AG10803 (cell line): Measurements from ENCODE around the gene RTP1.
"Not testable (repeated sequence)": the region's sequence is repeated elsewhere in the genome, so short reads cannot be mapped to it uniquely, and the experiment has no call there.

Experiments
- DNase-seq: peaks from one replicate; pipeline ENCODE4 v3.0.0; 2010; ENCODE audit warnings: low read depth
- H3K4me3 ChIP-seq: 2 replicates; pipeline ENCODE4 v1.5.1; 2011; ENCODE audit warnings: mild to moderate bottlenecking, low read length, control low read depth
- TF ChIP-seq, protein P1 (sequence below): conservative IDR thresholded peaks from 2 replicates; pipeline ENCODE4 v1.5.1; 2011; ENCODE audit warnings: mild to moderate bottlenecking, low read length, control low read depth, inconsistent platforms

Gene RTP1

DNA sequence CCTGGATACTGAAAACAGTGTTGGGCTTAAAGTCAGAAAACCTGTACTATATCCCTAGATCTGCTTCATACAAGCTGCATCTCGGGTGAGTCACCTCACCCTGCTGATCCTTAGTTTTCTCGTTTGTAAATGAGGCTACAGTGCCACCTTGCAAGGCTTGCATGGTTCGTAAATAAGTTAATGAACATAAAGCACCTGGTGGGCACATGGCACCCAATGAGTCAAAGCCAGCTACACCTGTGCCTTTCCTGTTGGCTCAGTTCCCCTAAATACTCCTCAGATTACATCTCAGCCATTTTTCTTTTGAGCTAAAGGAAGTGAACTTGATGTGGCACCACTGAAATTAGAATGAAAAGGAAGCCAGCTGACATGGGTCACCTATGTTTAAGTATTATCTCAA, 26.5 kb downstream of the RTP1 start:
- no peak for DNase-seq
- TF ChIP-seq, protein P1, sequence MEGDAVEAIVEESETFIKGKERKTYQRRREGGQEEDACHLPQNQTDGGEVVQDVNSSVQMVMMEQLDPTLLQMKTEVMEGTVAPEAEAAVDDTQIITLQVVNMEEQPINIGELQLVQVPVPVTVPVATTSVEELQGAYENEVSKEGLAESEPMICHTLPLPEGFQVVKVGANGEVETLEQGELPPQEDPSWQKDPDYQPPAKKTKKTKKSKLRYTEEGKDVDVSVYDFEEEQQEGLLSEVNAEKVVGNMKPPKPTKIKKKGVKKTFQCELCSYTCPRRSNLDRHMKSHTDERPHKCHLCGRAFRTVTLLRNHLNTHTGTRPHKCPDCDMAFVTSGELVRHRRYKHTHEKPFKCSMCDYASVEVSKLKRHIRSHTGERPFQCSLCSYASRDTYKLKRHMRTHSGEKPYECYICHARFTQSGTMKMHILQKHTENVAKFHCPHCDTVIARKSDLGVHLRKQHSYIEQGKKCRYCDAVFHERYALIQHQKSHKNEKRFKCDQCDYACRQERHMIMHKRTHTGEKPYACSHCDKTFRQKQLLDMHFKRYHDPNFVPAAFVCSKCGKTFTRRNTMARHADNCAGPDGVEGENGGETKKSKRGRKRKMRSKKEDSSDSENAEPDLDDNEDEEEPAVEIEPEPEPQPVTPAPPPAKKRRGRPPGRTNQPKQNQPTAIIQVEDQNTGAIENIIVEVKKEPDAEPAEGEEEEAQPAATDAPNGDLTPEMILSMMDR = no peak
- H3K4me3 ChIP-seq = no peak overlapping the region

DNA sequence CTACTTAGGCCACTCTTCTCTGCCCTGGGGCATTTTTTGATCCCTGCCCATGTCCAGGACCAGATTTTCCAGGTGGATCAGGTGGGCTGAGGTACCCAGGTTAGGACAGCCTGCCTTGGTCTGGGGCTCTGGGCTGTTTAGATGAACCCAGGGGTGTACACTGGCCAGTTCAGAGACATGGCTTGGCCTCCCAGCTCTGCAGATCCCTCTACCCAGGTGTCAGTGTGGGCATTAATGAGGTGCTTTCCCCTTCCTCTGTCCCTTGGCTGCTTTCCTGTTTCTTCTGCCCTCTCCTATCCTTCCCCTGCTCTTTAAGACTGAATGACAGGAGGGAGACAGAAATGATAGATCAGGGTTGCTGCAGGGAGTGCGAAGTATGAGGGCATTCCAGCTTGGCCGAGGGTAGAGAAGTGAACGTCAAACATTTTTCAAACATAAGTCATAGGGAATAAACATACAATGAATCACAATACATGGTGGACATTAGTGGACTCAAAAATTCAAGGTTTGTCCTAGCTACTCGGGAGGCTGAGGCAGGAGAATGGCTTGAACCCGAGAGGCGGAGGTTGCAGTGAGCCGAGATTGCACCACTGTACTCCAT, 30.5 kb downstream of the RTP1 start:
- peak; percentile 81 for DNase-seq
- TF ChIP-seq, protein P1 = no peak
- no peak overlapping the region for H3K4me3 ChIP-seq

DNA sequence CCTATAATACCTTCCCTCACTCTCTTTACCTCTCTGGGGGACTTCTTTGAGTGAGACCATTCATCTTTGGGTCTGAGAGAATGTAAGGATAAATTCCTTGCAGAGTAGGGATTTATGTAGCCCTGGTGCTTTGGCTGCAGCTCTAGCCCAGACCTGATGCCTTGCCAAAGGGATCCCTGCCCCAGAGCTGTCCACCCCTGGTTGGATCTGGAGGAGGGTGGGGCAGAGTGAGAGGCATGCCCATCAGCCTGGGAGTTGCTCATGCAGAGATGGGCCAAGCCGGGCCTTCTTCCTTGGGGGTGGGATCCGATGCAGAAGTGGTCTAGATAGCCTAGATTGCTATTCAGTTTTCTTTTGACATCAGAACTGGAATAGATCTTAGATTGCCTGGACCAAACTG, 31.5 kb downstream of the RTP1 start:
- H3K4me3 ChIP-seq = no peak overlapping the region
- no peak for DNase-seq
- TF ChIP-seq, protein P1 = no peak

DNA sequence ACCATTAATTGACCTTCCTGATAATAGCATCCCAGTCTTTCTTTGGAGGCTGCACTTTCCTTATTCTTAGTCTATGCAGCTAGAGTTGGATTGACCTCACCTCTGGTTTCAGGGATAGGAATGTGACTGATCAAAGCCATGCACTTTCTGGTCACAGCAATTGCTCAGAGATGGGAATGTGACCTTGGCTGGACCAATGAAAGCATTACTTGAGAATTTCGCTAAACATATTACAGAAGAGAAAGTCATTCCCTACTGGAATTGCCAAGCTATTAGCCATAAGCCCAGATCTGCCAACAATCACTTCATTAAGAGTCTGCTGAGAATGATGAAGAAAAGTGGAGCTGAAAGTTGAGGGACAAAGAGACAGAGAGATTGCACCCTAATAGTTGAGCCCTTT, 32.7 kb downstream of the RTP1 start:
- peak; percentile 35 for DNase-seq
- TF ChIP-seq, protein P1 = no peak
- no peak overlapping the region for H3K4me3 ChIP-seq

DNA sequence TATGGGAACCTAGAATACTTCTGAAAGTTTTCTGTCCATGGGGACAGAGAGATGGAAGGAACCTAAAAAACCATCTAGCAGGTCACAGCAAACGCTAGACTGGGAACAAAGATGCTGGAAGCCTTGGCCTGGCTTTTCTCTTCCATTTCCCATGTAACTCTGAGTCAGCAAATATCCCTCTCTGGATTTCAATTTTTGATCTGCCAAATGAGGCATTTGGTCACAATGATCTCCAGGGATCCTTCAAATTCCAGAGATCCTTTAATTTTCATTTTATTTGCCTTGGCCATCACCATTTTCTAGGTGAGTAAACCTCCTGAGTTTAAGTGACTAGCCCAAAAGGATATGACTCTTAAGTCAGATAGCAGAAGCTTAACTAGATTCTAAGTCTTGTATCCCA, 39.7 kb downstream of the RTP1 start:
- H3K4me3 ChIP-seq = no peak overlapping the region
- TF ChIP-seq, protein P1 = no peak
- DNase-seq = no peak

DNA sequence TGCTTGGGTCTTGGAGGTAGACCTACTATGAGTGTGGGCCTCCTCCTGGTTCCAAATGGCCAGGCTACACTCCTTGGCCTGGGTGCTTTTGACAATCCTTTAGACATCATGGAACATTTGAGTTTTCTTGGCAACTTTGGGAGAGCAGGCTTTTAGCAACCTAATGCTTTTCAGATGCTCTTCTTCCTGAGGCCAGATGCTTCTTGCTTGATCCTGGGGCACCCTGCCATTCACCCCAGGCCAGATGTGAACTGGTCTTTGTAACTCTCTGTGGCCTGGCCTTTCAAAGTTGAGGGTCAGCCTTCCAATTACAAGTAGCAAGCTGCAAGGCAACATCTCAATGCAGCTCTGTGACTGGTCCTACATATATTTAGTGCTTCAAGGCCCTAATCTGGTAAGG, 40.5 kb downstream of the RTP1 start:
- DNase-seq = peak; percentile 64
- no peak overlapping the region for H3K4me3 ChIP-seq
- TF ChIP-seq, protein P1 = no peak

DNA sequence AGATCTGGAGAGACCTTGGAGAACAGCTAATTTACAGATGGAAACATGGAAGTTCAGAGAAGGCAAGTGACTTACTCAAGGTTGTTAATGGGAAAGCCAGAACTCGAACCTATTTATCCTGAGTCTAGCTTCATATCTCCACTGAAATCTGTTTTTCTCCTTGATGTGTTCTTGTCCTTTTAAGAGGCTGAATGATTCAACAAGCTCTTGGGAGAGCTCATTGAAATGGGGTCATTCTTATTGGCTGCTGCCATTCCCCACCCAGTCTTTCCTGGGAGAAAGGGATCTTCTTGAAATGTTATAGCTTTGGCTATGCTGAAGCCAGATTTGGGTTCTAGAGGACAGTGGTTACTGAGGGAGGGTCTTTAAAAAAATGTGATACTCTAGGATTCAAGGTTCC, 41.0 kb downstream of the RTP1 start:
- DNase-seq = no peak
- TF ChIP-seq, protein P1 = no peak
- no peak overlapping the region for H3K4me3 ChIP-seq

DNA sequence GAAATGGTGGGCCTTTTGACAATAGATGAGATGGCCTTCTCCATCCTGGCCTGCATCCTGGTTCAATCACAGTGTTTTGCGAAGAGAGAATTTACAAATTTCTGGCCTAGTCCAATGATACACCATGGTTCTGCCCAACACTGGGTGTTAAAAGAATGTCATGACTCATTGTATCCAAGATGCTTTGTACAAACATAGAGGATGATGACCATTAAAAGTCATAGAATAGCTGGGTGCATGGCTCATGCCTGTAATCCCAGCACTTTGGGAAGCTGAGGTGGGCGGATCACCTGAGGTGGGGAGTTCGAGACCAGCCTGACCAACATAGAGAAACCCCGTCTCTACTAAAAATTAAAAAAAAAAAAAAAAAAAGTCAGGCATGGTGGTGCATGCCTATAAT, 41.5 kb downstream of the RTP1 start:
- peak; percentile 66 for DNase-seq

More for the DNA sequence above, 41.5 kb downstream of the RTP1 start:
- not testable (repeated sequence) for H3K4me3 ChIP-seq
